NCI-H187 (cell line): ENCODE measurements around the gene PTPRD.
A peak's percentile ranks its signal among the peaks of the same experiment; 100 is the strongest.
"Not testable (repeated sequence)": the region's sequence is repeated elsewhere in the genome, so short reads cannot be mapped to it uniquely, and the experiment has no call there.

Experiments
- DNase-seq, 2 experiments: peaks; one replicate each; lab custom pipeline; 2025; lab: John Stamatoyannopoulos, UW

Gene PTPRD

DNA sequence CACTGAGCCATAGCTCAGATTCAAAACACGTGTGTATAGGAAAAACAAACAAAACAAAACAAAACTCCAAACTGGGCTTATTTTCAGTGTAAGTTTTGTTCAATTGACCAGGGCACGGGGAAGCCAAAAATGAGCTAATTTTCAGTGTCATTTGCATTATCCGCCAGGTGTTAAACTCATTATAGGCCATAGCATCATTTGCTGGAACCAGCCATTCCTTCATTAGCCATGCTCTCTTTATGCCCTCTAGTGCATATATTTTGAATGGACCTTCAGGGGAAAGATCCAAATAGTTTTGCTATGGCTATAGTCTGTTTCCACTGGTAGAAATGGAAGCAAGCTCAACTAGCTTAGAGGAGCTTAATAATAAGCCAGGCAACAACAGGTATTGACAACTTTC lies 1608.0 kb downstream of the PTPRD start:
- DNase-seq = no peak

DNA sequence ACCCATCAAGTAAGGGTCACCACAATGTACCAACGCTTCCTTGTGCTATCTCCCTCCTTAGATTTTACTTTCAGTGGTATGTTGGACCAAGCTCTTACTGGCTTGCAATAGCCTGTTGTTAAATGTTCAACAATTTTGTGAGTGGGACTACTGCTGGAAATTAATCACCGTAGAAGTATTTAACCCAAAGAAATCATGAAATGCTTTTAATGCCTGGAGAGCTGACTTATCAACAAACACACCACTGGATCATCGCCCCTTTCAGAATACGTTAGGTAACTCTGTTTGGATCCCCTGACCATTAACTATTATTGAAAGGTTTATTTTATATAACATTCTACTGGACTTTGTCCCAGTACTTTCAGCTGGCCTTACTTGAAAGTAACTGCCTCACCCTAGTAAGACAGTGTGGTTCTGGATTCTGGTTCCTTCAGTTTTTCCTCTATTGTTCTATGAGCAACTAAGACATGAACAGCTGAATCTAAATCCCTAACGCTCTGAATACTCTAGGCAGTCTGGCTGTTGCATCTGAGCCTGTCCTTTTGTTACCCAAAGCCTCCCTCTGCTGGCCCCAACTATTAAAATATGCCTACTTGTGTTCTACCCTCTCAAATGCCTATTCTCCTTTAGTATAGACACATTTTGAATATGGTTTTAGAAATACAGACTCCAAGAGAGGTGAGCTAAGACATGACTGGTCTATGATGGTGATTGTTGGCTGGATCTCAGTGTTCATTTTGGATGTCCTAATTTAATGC lies 1609.8 kb downstream of the PTPRD start:
- DNase-seq = peak in 1 of 2 experiments; percentile 1

DNA sequence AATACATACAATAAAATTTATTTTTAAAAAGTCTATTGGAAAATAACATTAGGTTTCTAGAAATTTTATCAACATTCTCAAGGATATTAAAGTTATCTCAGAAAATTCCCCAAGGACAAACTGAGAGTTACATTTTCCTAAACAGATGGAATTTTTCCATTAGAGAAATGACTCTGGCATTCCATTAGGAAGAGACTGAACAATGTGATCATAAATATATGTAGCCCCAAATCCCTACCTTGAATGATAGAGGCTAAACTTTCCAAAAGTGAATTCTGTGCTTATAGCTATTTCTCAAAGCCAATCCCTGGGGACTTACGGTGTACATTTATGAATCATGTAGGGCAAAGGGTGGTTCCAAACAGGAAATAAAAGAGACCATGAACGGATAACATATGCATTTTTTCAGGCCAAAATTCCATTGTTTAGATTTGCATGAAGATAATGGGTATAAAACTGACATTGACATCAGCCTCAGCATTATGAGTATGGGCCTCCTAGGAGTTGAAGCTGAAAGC lies 1632.2 kb downstream of the PTPRD start:
- DNase-seq = no peak

GRCh38 chr9:8978334-8978733 lies 1634.5 kb downstream of the PTPRD start:
- no peak for DNase-seq

DNA sequence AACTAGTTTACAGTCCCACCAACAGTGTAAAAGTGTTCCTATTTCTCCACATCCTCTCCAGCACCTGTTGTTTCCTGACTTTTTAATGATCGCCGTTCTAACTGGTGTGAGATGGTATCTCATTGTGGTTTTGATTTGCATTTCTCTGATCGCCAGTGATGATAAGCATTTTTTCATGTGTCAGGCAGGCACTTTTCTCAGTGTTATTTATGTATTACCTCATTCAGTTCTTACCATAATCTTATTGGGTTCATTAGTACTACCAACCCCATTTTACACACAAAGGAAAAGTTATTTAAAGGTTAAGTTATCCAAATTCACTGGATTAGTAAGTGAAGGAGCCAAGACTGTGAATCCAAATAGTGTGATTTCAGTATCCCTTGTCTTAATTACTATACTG lies 1644.5 kb downstream of the PTPRD start:
- DNase-seq = not testable (repeated sequence)

DNA sequence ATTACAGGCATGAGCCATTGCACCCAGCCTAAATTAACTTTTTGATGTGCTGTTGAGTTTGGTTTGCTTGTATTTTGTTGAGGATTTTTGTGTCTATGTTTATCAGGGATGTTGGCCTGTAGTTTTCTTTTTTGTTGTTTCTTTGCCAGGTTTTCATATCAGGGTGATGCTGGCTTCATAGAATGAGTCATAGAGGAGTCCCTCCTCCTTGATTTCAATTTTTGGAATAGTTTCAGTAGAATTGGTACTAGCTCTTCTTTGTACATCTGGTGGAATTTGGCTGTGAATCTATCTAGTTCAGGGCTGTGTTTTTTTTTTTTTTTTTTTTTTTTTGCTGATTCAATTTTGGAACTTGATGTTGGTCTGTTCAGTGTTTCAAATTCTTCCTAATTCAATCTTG lies 1648.9 kb downstream of the PTPRD start:
- no peak for DNase-seq

GRCh38 chr9:8962084-8962483 lies 1650.7 kb downstream of the PTPRD start:
- DNase-seq = no peak

GRCh38 chr9:8961186-8961851 lies 1651.5 kb downstream of the PTPRD start:
- DNase-seq = no peak

DNA sequence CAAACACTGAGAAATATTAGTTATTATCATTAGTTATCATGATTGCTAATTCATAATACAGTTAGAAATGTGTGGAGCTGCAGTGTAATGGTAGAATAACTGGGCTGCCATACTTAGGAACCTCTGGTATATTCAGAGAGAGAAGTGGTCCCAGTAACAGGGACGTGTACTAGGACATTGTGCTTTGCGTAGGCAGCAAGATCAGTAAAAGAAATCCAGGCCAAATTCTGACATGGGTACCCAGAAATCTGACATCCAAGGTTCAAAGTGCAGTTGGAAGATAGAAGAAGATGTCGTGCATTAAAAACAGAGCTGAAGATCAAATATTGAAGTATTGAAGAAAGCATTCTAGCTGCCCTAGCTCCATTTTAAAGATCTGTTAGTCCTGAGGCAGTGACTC lies 1652.5 kb downstream of the PTPRD start:
- DNase-seq = no peak

GRCh38 chr9:8958358-8958757 lies 1654.4 kb downstream of the PTPRD start:
- no peak for DNase-seq

DNA sequence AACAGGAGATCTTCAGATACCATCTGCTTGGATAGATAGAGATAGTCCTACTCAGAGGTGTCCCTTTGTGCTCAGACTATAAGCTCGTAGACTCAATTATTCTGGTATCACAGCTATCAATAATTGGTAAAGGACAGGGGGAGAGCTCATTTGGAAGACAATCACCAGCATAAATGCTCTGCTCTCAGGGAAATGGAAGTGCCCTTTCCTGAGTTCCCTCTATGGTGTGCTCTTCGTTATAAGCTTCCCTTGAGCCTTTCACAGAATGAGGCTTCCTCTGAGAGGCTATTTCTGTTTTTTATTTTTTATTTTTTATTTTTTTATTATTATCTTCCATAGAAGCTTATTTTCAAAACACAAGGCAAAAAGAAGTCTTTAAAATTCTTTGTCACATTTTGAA lies 1657.5 kb downstream of the PTPRD start:
- no peak for DNase-seq

GRCh38 chr9:8946461-8946860 lies 1666.3 kb downstream of the PTPRD start:
- no peak for DNase-seq

GRCh38 chr9:8943392-8943791 lies 1669.4 kb downstream of the PTPRD start:
- no peak for DNase-seq

DNA sequence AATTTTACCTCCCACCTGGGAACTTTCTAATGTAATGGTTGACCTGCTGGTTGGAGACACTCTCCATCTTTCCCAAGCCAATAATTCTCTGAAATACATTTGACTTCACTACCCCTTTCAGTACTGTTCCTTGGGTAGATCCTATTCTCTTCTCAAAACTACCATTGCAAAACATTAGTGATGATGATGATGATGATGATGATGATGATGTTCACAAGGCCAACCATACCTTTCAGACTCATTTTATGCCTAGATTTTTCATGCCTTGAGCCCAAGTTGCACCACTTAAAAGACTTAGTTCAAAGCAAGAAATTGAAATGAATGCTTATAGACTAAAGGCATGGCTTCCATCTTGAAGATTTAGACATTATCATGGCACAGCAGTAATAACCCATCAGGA lies 1672.2 kb downstream of the PTPRD start:
- DNase-seq = no peak

- DNase-seq = no peak
Observed at GRCh38 chr9:8926461-8926860, 1686.3 kb downstream of the PTPRD start.

GRCh38 chr9:8924562-8924961 lies 1688.2 kb downstream of the PTPRD start:
- DNase-seq = no peak

GRCh38 chr9:8920478-8921183 lies 1692.2 kb downstream of the PTPRD start:
- not testable (repeated sequence) for DNase-seq

GRCh38 chr9:8917956-8918739 lies 1694.7 kb downstream of the PTPRD start:
- DNase-seq = peak in 1 of 2 experiments; percentile 29

DNA sequence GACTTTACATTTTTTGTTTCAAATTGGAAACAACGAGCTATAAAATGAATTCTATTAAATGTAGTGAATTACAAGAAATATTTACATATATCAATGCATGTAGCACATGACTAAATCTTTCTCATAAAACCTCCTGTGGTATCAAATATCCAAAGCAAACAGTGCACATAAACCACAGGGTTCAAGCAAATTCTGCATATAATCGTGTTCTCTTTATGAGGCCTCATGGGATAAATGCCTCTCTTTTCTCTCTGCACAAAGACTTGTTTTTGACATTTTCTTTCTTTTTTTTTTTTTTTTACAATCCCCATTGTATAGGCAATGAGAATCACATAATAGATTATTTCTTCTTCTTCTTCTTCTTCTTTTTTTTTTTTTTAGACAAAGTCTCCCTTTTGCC lies 1696.0 kb downstream of the PTPRD start:
- no peak for DNase-seq

DNA sequence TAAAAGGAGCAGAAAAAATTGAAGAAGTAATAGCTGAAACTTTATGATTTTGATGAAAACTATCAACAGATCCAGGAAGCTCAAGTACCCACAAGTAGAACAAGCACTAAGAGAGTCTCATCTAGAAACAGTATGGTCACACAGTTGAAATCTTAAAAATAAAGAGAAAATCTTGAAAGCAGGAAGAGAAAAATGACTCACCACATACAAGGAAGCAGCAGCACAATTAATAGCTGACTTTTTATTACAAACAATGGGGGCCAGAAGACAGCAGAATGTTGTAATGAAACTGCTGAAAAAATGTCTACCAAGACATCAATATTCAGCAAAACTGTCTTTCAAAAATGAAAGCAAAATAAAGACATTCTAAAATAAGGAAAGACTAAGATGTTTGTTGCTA lies 1704.9 kb downstream of the PTPRD start:
- no peak for DNase-seq

DNA sequence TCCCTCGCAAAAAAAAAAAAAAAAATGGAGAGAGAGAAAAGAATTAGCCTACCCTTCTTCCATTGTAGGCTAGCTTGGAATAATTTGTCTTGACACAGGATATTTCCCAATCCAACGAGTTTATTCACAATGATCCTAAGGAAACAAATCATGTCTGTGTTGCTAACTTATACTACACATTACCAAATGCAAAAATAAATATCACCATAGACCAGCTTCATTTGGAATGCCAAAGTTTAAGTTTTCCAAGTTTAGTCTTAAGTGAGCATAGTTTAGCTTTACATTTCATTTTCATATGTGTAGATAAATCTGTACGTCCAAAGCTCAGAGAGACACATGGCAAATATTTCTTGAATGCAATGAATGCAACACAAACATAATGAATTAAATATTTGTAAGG lies 1707.1 kb downstream of the PTPRD start:
- DNase-seq = no peak
